Daoy (cell line): Measurements from ENCODE around the gene VDAC1. TPM values are rescaled to one million over a fixed set of nuclear protein-coding genes. Genes with fewer than 3 reads are reported as not detected.

Experiments
- DNase-seq: peaks from one replicate; pipeline ENCODE4 v3.0.0-alpha.2; 2015; ENCODE audit warnings: low read depth
- total RNA-seq: library from RNA; depleted of rRNA; stranded (reverse); fragments of >200 nt; shearing (Covaris generic); gene quantifications from 2 replicates; pipeline ENCODE4 v1.2.3, GENCODE V29; 2014

VDAC1 gene
- total RNA-seq, 1 experiment from 2014 or later: 499 TPM

- DNase-seq: no peak
Measured at GRCh38 chr5:134024811-134025210, 20.0 kb upstream of the VDAC1 start.

DNA sequence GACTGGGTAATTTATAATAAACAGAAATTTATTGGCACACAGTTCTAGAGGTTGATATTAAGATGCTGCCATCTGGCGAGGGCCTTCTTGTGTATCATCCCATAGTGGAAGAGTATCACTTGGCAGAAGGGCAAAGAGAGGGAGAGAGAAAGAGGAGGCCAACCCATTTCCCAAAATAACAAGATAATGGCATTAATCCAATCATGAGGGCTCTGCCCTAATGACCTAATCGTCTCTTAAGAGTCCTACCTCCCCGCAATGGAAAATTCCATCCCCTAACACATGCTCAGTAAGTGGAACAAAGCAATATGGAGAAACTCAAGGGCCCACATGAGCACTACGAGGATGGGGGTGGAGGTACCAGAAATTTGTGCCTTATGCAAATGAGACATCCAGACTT, 17.6 kb upstream of the VDAC1 start:
- DNase-seq: no peak

DNA sequence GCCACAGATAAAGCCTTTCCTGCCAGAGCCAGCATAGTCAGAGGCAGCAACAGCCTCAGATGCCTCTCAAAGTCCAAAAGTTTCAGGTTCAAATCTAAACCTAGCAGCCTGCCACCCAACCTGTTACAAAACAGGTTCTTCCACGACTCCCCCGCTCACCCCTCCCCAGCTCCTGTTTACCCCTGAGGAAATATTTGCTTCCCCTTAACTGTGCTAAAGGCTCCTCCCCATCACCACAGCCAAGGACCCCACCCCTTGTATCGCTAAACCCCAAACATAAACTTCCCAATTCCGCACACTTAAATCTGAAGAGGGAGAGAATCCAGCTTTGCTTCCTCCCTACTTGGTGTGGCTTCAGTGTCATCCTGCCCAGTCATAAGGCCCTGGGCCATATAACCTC, 15.4 kb upstream of the VDAC1 start:
- DNase-seq: no peak

DNA sequence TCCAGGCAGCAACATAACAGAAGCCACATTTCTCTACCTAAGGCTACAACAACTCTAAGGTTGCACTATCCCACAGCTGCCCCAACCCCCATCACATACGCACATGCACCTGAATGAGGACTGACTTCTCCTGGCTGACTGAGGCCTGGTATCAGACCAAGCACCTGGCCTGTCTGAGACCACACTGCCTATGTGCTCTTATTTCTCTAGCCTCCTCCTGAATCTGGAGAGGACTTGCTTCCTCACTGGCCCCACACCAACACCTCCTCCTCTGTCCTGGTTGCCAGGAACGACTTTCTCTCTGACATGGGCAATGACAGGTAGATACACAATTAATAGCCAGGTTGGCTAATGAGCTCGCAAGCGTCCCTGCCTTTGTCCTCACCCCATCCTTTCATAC, 14.9 kb upstream of the VDAC1 start:
- no peak for DNase-seq

DNA sequence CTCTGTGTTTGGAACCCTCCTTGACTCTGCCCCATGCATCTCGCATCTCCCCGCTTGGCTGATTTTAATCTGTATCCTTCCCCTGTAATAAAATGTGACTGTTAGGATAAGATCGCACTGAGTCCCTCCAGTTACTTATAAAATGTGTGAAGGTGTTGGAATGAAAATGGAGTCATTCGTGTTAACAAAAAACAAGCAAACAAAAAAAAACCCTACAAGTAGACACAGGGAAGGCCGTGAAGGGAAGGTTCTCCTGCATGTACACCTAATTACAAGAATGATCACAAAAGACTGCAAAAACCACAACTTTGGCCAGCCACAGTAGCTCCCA, 14.2 kb upstream of the VDAC1 start:
- DNase-seq: no peak

- DNase-seq: peak; percentile 62
Measured at GRCh38 chr5:134018154-134018985, 13.6 kb upstream of the VDAC1 start.

DNA sequence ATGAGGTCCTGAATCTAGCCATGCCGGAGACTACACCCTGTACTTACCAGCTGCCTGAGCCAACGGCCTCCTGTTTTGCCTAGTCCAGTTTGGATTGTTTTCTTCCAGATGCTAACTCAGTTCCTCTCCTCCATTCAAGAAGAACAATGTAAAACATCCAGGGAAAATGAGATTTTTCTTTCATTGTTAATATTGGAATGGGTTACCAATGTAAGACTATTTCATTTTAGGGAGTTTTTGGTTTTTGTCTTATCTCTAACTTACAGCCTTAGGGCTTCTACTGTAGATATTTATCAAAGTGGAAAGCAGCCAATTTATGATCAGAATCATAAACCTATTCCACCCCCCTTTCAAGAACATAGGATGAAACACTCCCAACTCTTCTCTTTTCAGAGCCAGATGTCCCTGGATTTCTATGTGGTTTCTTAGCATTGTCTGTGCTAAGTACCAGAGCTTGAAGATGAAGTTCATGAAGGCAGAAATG, 3.5 kb upstream of the VDAC1 start:
- DNase-seq: no peak

DNA sequence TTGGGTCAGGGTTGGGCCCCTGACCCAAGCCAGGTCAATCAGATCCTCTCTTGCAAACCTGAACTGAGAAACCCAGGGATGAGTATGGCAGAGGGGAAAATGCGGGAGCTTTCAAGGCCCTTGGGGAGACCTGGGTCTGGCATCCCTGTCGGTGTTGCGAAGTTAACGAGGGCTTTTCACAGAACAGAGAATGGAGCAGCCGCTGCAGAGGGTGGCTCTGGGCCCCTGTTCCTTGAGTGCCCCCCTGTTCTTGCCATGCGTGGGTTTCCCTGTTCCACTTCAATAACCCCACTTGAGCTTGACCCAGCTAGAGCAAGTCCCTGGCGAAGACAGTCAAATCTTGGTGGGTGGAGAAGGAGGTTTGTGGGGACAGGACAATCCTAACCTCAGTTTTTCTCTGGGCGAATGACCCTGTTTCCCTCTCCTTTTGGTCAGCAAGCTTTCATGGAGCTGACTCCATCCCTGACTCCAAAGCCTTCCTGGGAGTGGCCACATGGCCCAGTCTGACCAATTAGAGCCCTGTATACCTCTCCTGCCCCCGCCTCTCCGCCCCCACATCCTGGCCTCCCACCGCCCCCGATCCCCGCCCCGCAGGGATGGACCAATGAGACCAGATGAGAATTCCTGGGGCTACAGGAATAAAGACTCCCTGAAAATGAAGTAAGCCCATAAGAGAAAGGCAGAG, 2.9 kb upstream of the VDAC1 start:
- DNase-seq: peak; percentile 59

- DNase-seq: no peak
Measured at GRCh38 chr5:134006115-134006514, 1.3 kb upstream of the VDAC1 start.

DNA sequence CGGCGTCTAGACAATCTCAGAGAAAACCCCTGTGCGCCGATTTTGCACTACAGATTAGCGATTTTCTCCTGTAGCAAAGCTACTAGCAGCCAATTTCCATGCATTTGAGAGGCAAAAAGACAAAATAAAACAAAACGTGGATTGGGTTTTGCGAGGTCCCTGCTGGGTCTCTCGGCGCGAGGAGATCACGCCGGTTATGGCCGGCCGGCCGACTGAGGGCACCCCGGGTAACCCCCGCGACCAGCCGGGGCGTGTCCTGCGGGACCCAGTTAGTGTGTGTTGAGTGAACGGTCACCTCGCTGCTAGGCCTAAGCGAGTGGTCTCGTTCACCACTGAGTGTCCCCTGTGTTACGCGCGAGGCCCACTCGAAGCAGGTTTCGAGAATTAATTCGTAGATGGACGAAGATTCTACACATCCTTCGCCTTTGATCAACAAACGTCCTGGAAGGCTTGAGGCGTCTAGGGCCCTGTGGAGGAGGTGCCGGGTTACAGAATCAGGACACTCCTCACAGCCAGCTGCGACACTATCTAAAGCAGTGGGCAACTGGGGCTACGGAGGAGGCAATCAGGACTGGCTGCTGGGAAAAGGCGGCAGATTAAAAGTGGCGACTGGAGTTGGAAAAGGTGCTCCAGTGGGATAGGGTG, 764 bp upstream of the VDAC1 start:
- DNase-seq: no peak

- peak; percentile 65 for DNase-seq
Measured at GRCh38 chr5:134003817-134004625, 754 bp downstream of the VDAC1 start.

GRCh38 chr5:134003064-134003816, 1.5 kb downstream of the VDAC1 start:
- DNase-seq: no peak

- no peak for DNase-seq
Measured at GRCh38 chr5:134001938-134002731, 2.6 kb downstream of the VDAC1 start.

GRCh38 chr5:134000696-134001453, 3.9 kb downstream of the VDAC1 start:
- no peak for DNase-seq

DNA sequence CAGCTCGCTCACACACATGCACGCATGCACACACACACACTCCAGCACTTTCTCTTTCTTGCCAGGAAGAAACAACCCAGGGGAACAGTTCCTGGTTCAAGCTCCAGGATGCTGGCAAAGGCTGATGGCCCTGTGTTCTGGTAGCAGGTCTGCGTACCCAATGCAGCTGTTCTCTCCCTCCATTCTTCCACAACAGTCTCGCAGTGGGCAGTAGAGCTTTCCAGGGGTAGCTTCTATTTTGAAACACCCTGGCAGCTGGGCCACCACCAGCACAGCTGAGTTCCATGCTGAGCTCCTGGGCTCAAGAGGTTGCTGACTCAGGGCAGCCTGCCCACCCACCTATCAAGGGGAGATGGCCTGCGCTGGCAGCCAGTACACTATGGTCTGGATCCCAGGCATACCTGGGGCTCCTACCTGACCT, 4.7 kb downstream of the VDAC1 start:
- DNase-seq: no peak

DNA sequence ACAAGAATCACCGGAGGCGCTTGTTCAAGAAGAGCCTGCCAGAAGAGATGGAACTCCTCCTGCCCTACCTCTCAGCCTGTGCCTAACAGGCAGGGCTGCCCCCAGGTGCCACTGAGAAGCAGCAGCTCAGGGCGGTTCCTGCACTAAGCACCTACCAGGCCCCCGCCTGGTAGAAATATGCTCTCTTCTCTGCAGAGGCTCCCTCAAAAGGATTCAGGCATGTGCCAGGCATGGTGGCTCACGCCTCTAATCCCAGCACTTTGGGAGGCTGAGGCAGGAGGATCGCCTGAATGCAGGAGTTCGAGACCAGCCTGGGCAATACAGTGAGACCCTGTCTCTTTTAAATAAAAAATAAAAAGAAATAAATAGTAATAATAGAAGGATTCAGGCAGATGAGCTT, 6.0 kb downstream of the VDAC1 start:
- DNase-seq: no peak

DNA sequence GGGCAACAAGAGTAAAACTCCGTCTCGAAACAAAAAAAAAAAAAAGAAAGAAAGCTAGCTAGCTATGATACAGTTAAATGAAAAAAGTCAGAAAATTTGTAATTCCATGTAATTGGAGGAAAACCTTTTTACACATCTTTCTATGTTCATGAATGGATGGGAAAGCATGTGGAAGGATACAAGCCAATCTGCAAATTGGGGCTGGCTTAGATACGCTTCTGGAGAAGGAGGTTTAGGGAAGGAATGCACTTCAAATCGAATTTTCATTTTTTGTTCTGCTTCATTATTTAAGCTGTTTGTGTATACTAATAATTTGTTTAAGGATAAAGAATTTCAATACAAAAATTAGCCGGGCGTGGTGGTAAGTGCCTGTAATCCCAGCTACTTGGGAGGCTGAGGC, 6.7 kb downstream of the VDAC1 start:
- no peak for DNase-seq

DNA sequence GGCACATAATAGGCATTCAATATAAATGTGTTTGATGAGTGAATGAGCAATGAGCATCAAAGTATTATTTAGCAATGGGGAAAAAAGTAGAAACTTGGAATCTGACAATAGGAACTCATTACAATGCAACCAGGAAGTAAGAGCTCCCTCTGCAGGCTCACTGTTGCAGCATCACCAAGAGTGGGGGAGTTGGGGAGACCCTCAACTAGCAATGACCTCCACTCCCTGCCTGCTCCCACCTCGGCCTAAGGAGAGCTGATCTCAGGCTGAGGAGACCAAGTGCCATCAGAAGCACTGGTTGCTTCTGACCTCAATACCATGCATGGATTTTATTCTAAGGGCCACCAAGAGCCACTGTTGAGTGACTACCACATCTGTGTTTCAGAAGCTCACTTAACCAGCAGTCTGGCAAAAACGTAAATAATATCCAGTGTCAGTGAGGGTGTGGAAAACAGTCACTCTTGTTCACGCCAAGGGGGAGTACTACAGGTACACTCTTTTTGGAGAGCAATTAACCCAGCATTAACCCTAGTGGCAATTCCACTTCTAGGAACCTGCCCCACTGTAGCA, 8.0 kb downstream of the VDAC1 start:
- DNase-seq: no peak

DNA sequence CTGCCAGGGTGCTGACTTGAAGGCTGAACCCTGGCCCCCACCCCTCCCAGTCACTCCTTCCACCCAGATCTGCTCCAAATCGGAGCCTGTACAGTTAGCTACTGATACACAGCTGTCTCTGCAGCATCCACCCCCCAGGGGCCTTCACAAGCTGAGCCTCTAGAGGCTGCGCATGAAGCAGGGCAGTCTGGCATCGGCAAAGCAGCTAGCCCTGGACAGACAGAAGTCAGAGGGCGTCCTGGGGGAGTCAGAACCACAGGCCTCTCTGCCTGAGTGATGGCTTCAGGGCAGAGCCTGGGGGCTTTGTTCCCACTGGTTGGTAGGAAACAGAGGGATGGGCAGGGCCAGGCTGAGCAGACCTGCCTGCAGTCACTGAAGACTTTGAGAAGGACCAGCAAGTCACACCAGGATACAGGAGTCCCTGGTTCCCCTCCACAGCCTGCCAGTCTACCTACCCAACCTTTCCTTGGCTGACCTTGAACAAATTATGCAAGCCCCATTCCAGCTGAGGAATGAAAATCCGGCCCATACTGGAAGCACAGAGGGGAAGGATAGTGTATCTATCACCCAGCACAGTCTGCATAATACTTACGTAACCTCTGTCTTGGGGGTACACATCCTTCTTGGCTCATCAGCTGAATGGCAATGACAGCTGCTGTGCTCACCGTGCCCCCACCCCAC, 8.8 kb downstream of the VDAC1 start:
- no peak for DNase-seq
